GM12878 (cell line): ENCODE results near the gene DLD. TPM values are rescaled to one million over a fixed set of nuclear protein-coding genes. Genes with fewer than 3 reads are reported as not detected.

Source experiments
- ATAC-seq: fragments of 200-7000 bp; cut with Tn5 transposase; 3 replicates; pipeline ENCODE4 v1.9.1; 2020; ENCODE audit warnings: mild to moderate bottlenecking, moderate library complexity
- BruUV-seq: library from RNA; stranded (reverse); fragments of 400-500 nt; replicated peaks from 2 replicates; lab custom pipeline; 2021; lab: Mats Ljungman, UMichigan
- CTCF ChIA-PET: fragments of 300-600 bp; sonication (Branson Sonifier 250); formaldehyde crosslinking; extraction: SDS; loops from one replicate; lab custom pipeline; 2021; ENCODE audit warnings: inconsistent platforms; lab: Yijun Ruan, JAX
- POLR2A ChIA-PET: fragments of 350-600 bp; formaldehyde crosslinking; extraction: SDS; loops from one replicate; lab custom pipeline; 2021; ENCODE audit warnings: inconsistent platforms; lab: Charles Lee
- RAD21 ChIA-PET: fragments of 300-600 bp; sonication (Branson Sonifier 250); formaldehyde crosslinking; loops from one replicate; lab custom pipeline; 2023; ENCODE audit warnings: antibody characterized with exemption; ENCODE audit not compliant: unreplicated experiment; lab: Charles Lee
- SMC1A ChIA-PET: fragments of 300-600 bp; sonication (Branson Sonifier 250); formaldehyde crosslinking; loops from one replicate; lab custom pipeline; 2023; ENCODE audit not compliant: unreplicated experiment, uncharacterized antibody; lab: Charles Lee
- DNase-seq: peaks from one replicate; pipeline ENCODE4 v3.0.0-alpha.2; 2011; ENCODE audit warnings: low read depth, low spot score
- FAIRE-seq: peaks from 3 replicates; lab custom pipeline; 2011; peaks lifted over from hg19 to GRCh38; lab: Jason Lieb, UNC
- H2AFZ ChIP-seq: 2 replicates; pipeline ENCODE4 v1.6.0; 2011; ENCODE audit warnings: low read depth, low read length, control low read depth; ENCODE audit not compliant: control insufficient read depth
- H3K27ac ChIP-seq: 2 replicates; pipeline ENCODE4 v1.5.1; 2011; ENCODE audit warnings: control low read depth; ENCODE audit not compliant: control insufficient read depth, insufficient read depth
- H3K27me3 ChIP-seq, 2 experiments: replicated peaks in 1 of 2; 2 replicates each; pipeline versions ENCODE4 v1.6.0 to v1.6.1; 2011; ENCODE audit warnings: low read length in 1 of 2; ENCODE audit not compliant: control insufficient read depth in 2 of 2, insufficient read depth in 2 of 2
- H3K36me3 ChIP-seq, 2 experiments: 2 replicates each; pipeline ENCODE4 v1.5.1; 2011; ENCODE audit warnings: low read length in 1 of 2; ENCODE audit not compliant: control insufficient read depth in 2 of 2, insufficient read depth in 2 of 2
- H3K4me1 ChIP-seq: 2 replicates; pipeline ENCODE4 v1.6.1; 2011; ENCODE audit warnings: mild to moderate bottlenecking, low read length, moderate library complexity, mixed read lengths; ENCODE audit not compliant: control insufficient read depth, insufficient read depth
- H3K4me2 ChIP-seq: 2 replicates; pipeline ENCODE4 v1.6.0; 2011; ENCODE audit warnings: control low read depth; ENCODE audit not compliant: control insufficient read depth, insufficient read depth
- H3K4me3 ChIP-seq: fragments of 200-600 bp; sonication (generic); 2 replicates; pipeline ENCODE4 v1.5.1; 2016
- H3K79me2 ChIP-seq: 2 replicates; pipeline ENCODE4 v1.6.0; 2011; ENCODE audit warnings: low read length; ENCODE audit not compliant: control insufficient read depth, insufficient read depth
- H3K9ac ChIP-seq: 2 replicates; pipeline ENCODE4 v1.8.0; 2011; ENCODE audit warnings: low read length, control low read depth, mixed read lengths; ENCODE audit not compliant: control insufficient read depth, insufficient read depth
- H3K9me3 ChIP-seq: replicated peaks from 3 replicates; pipeline ENCODE4 v1.5.1; 2011; ENCODE audit warnings: mild to moderate bottlenecking, low read length; ENCODE audit not compliant: control insufficient read depth, insufficient read depth
- H4K20me1 ChIP-seq: 2 replicates; pipeline ENCODE4 v1.6.0; 2011; ENCODE audit not compliant: control insufficient read depth, insufficient read depth
- ATF7 ChIP-seq: fragments of 450-650 bp; IDR thresholded peaks from 2 replicates; pipeline ENCODE4 v1.6.1; 2016; ENCODE audit warnings: low read depth, mild to moderate bottlenecking
- EP300 ChIP-seq, 2 experiments: fragments of 150-350 bp in 1 of 2; IDR thresholded peaks; 2 replicates each; pipeline ENCODE4 v1.6.1; 2011 to 2012; ENCODE audit warnings: low read depth in 2 of 2, low read length in 2 of 2, borderline replicate concordance in 1 of 2, improper control_type of control experiment in 1 of 2, inconsistent platforms in 1 of 2; ENCODE audit not compliant: control insufficient read depth in 1 of 2
- IKZF1 ChIP-seq: fragments of 450-650 bp; conservative IDR thresholded peaks from 2 replicates; pipeline ENCODE4 v1.6.1; 2017; ENCODE audit warnings: antibody characterized with exemption, mild to moderate bottlenecking
- IKZF2 ChIP-seq, 2 experiments: fragments of 450-650 bp; IDR thresholded peaks; 2 replicates each; pipeline ENCODE4 v1.6.1; 2017; ENCODE audit warnings: mild to moderate bottlenecking in 2 of 2, moderate library complexity in 2 of 2
- JUNB ChIP-seq: IDR thresholded peaks from 2 replicates; pipeline ENCODE4 v1.6.1; 2016; ENCODE audit warnings: antibody characterized with exemption, mild to moderate bottlenecking
- LARP7 ChIP-seq: fragments of 450-650 bp; IDR thresholded peaks from 2 replicates; pipeline ENCODE4 v1.6.1; 2017; ENCODE audit warnings: mild to moderate bottlenecking
- MEF2A ChIP-seq: IDR thresholded peaks from 2 replicates; pipeline ENCODE4 v1.6.1; 2011; ENCODE audit warnings: low read depth, mild to moderate bottlenecking, low read length, moderate library complexity; ENCODE audit not compliant: insufficient read depth
- MTA2 ChIP-seq: fragments of 450-650 bp; IDR thresholded peaks from 2 replicates; pipeline ENCODE4 v1.6.1; 2016; ENCODE audit warnings: low read depth, mild to moderate bottlenecking, moderate library complexity
- NFIC ChIP-seq: IDR thresholded peaks from 2 replicates; pipeline ENCODE4 v1.6.1; 2012; ENCODE audit warnings: low read depth, mild to moderate bottlenecking, inconsistent platforms, low read length, moderate library complexity
- POLR2AphosphoS5 ChIP-seq: IDR thresholded peaks from 2 replicates; pipeline ENCODE4 v1.6.1; 2011; ENCODE audit warnings: mild to moderate bottlenecking, low read length, inconsistent platforms
- POU2F2 ChIP-seq: IDR thresholded peaks from 3 replicates; pipeline ENCODE4 v1.6.1; 2011; ENCODE audit warnings: low read depth, mild to moderate bottlenecking, low read length, borderline replicate concordance
- RBBP5 ChIP-seq: fragments of 200-600 bp; sonication (generic); conservative IDR thresholded peaks from 2 replicates; pipeline ENCODE4 v1.6.1; 2016
- RELA ChIP-seq: fragments of 450-650 bp; IDR thresholded peaks from 2 replicates; pipeline ENCODE4 v1.8.0; 2014; ENCODE audit warnings: borderline replicate concordance; ENCODE audit not compliant: partially characterized antibody
- RUNX3 ChIP-seq: IDR thresholded peaks from 2 replicates; pipeline ENCODE4 v1.6.1; 2012; ENCODE audit warnings: low read length, inconsistent platforms
- SMC3 ChIP-seq: IDR thresholded peaks from 2 replicates; pipeline ENCODE4 v1.6.1; 2011; ENCODE audit warnings: low read length, improper control_type of control experiment, borderline replicate concordance
- SRF ChIP-seq, 2 experiments: IDR thresholded peaks; 2 replicates each; pipeline ENCODE4 v1.6.1; 2011; ENCODE audit warnings: low read depth in 2 of 2, low read length in 2 of 2, mild to moderate bottlenecking in 1 of 2, moderate library complexity in 1 of 2
- TCF12 ChIP-seq: IDR thresholded peaks from 2 replicates; pipeline ENCODE4 v1.6.1; 2011; ENCODE audit warnings: low read depth, mild to moderate bottlenecking, low read length
- YY1 ChIP-seq: IDR thresholded peaks from 2 replicates; pipeline ENCODE4 v1.6.1; 2011; ENCODE audit warnings: low read depth, mild to moderate bottlenecking, low read length
- ZNF24 ChIP-seq: fragments of 450-650 bp; IDR thresholded peaks from 2 replicates; pipeline ENCODE4 v1.6.1; 2017; ENCODE audit warnings: antibody characterized with exemption, mild to moderate bottlenecking
- ZNF274 ChIP-seq: IDR thresholded peaks from one replicate; pipeline ENCODE4 v1.8.0; 2011; ENCODE audit not compliant: insufficient read length, insufficient read depth
- WGBS: methylation state at CpG from one replicate; pipeline ENCODE4 v1.1.6; 2016; ENCODE audit warnings: low lambda C conversion rate; ENCODE audit not compliant: insufficient replicate concordance, insufficient coverage; ENCODE audit errors: missing lambda C conversion rate; 5-methylcytosine and 5-hydroxymethylcytosine counted together
- in situ Hi-C: fragments of 300-500 bp; cut with MboI; formaldehyde crosslinking; loops from 9 replicates; pipeline ENCODE4 v1.14.3; 2018; ENCODE audit warnings: mixed read lengths
- intact Hi-C: fragments of 100-400 bp; cut with micrococcal nuclease; formaldehyde crosslinking; loops from one replicate; pipeline ENCODE4 v1.14.2; 2022; ENCODE audit not compliant: unreplicated experiment
- polyA plus RNA-seq, 11 experiments: library from polyadenylated mRNA; depleted of rRNA in 4 of 11; unstranded in 6 of 11; stranded (reverse) in 5 of 11; fragments of >200 nt; fragmentation: Nextera tagmentation in 4 of 11; fragmentation: Illumina TruSeq in 1 of 11; extraction: Ambion mirVana in 4 of 11; extraction: Trizol in 1 of 11; gene quantifications; 1 replicate in 1 of 11; 2 replicates in 10 of 11; pipeline versions ENCODE4 v1.2.1 to v1.2.3, GENCODE V29; 2011 to 2016; ENCODE audit warnings: inconsistent platforms in 2 of 11, missing spikeins in 2 of 11, low read depth in 1 of 11
- total RNA-seq, 4 experiments: library from RNA; depleted of rRNA in 3 of 4; stranded (reverse); fragments of >200 nt in 3 of 4; fragmentation: Illumina TruSeq in 1 of 4; extraction: Trizol in 1 of 4; gene quantifications; 2 replicates each; pipeline versions ENCODE4 v1.2.1 to v1.2.3, GENCODE V29; 2013 to 2021
- TF ChIP-seq, protein P1 (sequence below): fragments of 450-650 bp; IDR thresholded peaks from 2 replicates; pipeline ENCODE4 v1.6.1; 2017; ENCODE audit warnings: mild to moderate bottlenecking, low read depth, inconsistent platforms; ENCODE audit not compliant: poor library complexity, severe bottlenecking
- TF ChIP-seq, protein P2 (sequence below): IDR thresholded peaks from 2 replicates; pipeline ENCODE4 v1.6.1; 2012; ENCODE audit warnings: low read length, inconsistent platforms

Gene DLD
- total and polyA plus RNA-seq, 10 of the 15 experiments (the other 5 are each of a cell fraction or from before 2014, with no cell fraction given), result 62.7 to 314 (median 161) TPM

DNA sequence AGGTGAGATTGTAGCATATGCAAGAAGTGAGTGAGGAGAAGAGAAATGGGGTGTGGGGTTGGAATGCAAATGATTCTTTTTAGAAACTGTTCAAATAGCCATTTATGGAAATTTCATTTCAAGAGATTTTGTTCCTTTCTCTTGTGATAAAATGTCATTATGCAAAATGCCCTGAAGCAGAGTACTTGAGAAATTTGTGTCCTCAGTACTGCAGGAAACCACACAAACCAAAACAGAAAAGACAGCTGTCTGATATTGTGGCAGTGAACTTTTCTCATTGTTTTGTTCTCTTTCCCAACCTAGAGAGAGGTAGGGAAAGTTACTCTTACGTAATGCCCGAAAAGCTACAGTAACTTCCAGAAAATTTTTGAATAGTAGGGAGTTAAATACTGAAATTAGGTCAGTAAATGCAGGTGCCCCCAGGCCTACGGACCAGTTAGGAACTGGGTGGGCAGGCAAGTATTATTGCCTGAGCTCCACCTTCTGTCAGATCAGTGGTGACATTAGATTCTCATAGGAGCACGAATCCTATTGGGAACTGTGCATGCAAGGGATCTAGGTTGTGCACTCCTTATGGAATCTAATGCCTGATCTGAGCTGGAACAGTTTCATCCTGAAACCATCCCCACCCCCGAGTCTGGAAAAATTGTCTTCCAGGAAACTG is 34.0 kb downstream of the DLD start:
- in situ Hi-C loops (no loop called here), intact Hi-C loops (no loop called here)
- CTCF ChIA-PET, result interaction anchor here (0.8 kb wide), 1 partner anchor 50 kb away, joined by 3 read pairs; no protein-coding TSS in a partner anchor
- Histone ChIP-seq H3K9me3 (no peaks in the 10 kb centered on the region; the same call in 2 of the 3 replicates), H2AFZ (no peak overlapping the region), H3K27ac (peak overlapping the region; percentile 63), H3K9ac (no peak overlapping the region), H3K79me2 (no peaks in the 10 kb centered on the region), H3K4me1 (peaks cover 13% of the 10 kb centered on the region), H3K36me3 (peaks cover 0 to 18% of the 10 kb centered on the region in 2 experiments; a peak in 3 of 4 replicates), H3K4me3 (no peak overlapping the region), H4K20me1 (no peaks in the 10 kb centered on the region), H3K27me3 (no peaks in the 10 kb centered on the region), H3K4me2 (peak overlapping the region; percentile 34; the same call in 1 of the 2 replicates)
- FAIRE-seq (peak; percentile 95), DNase-seq (peak; percentile 51), ATAC-seq (peak; percentile 89)
- WGBS, result 62% methylated on average over 5 of the region's 5 CpGs
- BruUV-seq, result no TSS peak
- RAD21 ChIA-PET, result interaction anchor here (1.0 kb wide), 1 partner anchor 50 kb away, joined by 3 read pairs; no protein-coding TSS in a partner anchor
- SMC1A ChIA-PET, result interaction anchor here (1.2 to 3.2 kb wide), 2 partner anchors 26 to 43 kb away, joined by 3 to 10 read pairs; no protein-coding TSS in a partner anchor
- POLR2A ChIA-PET, result no interaction called here
- TF ChIP-seq POLR2AphosphoS5 (0 out of 2 replicates have a peak, but pooled peaks have one; percentile 28), LARP7 (no peak), IKZF2 (IDR thresholded peaks at IDR 0.05) (peak; percentile 73 to 80; a peak in 3 of 4 replicates), ZNF24 (0 out of 2 replicates have a peak, but pooled peaks have one; percentile 46), POU2F2 (peak; percentile 54; the same call in 1 of the 3 replicates), RELA (no peak), YY1 (no peak), SMC3 (no peak), NFIC (peak; percentile 37; the same call in 1 of the 2 replicates), SRF (IDR thresholded peaks at IDR 0.05; ENCODE audit: low read depth in 2 of 2, low read length in 2 of 2) (peak in 1 of 2 experiments; percentile 81; a peak in 3 of 4 replicates), JUNB (no peak), EP300 (IDR thresholded peaks at IDR 0.05; ENCODE audit: borderline replicate concordance in 1 of 2, control insufficient read depth in 1 of 2, low read depth in 2 of 2, low read length in 2 of 2) (peak in 1 of 2 experiments; percentile 40; a peak in 1 of 4 replicates), ATF7 (peak; percentile 75; the same call in 1 of the 2 replicates), RUNX3 (peak; percentile 90), TCF12 (0 out of 2 replicates have a peak, but pooled peaks have one; percentile 23), MEF2A (0 out of 2 replicates have a peak, but pooled peaks have one; percentile 57), IKZF1 (peak; percentile 55), RBBP5 (no peak), ZNF274 (no peak), MTA2 (peak; percentile 38; the same call in 1 of the 2 replicates)
- TF ChIP-seq, protein P1, sequence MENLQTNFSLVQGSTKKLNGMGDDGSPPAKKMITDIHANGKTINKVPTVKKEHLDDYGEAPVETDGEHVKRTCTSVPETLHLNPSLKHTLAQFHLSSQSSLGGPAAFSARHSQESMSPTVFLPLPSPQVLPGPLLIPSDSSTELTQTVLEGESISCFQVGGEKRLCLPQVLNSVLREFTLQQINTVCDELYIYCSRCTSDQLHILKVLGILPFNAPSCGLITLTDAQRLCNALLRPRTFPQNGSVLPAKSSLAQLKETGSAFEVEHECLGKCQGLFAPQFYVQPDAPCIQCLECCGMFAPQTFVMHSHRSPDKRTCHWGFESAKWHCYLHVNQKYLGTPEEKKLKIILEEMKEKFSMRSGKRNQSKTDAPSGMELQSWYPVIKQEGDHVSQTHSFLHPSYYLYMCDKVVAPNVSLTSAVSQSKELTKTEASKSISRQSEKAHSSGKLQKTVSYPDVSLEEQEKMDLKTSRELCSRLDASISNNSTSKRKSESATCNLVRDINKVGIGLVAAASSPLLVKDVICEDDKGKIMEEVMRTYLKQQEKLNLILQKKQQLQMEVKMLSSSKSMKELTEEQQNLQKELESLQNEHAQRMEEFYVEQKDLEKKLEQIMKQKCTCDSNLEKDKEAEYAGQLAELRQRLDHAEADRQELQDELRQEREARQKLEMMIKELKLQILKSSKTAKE, result peak; percentile 47
- TF ChIP-seq, protein P2, sequence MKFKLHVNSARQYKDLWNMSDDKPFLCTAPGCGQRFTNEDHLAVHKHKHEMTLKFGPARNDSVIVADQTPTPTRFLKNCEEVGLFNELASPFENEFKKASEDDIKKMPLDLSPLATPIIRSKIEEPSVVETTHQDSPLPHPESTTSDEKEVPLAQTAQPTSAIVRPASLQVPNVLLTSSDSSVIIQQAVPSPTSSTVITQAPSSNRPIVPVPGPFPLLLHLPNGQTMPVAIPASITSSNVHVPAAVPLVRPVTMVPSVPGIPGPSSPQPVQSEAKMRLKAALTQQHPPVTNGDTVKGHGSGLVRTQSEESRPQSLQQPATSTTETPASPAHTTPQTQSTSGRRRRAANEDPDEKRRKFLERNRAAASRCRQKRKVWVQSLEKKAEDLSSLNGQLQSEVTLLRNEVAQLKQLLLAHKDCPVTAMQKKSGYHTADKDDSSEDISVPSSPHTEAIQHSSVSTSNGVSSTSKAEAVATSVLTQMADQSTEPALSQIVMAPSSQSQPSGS, result peak; percentile 49; the same call in 1 of the 2 replicates
